HEK293 (cell line): ENCODE results near the gene PLBD2.
A peak's percentile ranks its signal among the peaks of the same experiment; 100 is the strongest.

Source experiments
- BCL11A ChIP-seq: fragments of 450-650 bp; formaldehyde crosslinking; IDR thresholded peaks from 2 replicates; pipeline ENCODE4 v1.5.1; 2016; ENCODE audit warnings: low read depth, missing biosample characterization, missing genetic modification characterization
- GLI4 ChIP-seq: fragments of 450-650 bp; formaldehyde crosslinking; IDR thresholded peaks from 2 replicates; pipeline ENCODE4 v1.5.1; 2016; ENCODE audit warnings: missing biosample characterization, missing genetic modification characterization
- GLIS2 ChIP-seq: fragments of 450-650 bp; formaldehyde crosslinking; IDR thresholded peaks from 2 replicates; pipeline ENCODE4 v1.5.1; 2016; ENCODE audit warnings: missing biosample characterization, missing genetic modification characterization
- KLF8 ChIP-seq: fragments of 450-650 bp; formaldehyde crosslinking; IDR thresholded peaks from 2 replicates; pipeline ENCODE4 v1.5.1; 2016; ENCODE audit warnings: missing biosample characterization, missing genetic modification characterization
- KLF9 ChIP-seq: fragments of 450-650 bp; formaldehyde crosslinking; IDR thresholded peaks from 2 replicates; pipeline ENCODE4 v1.5.1; 2016; ENCODE audit warnings: missing biosample characterization, missing genetic modification characterization, low read depth
- SCRT2 ChIP-seq: fragments of 450-650 bp; formaldehyde crosslinking; IDR thresholded peaks from 2 replicates; pipeline ENCODE4 v1.5.1; 2016; ENCODE audit warnings: missing biosample characterization, missing genetic modification characterization
- ZBTB11 ChIP-seq: fragments of 450-650 bp; formaldehyde crosslinking; conservative IDR thresholded peaks from 2 replicates; pipeline ENCODE4 v1.5.1; 2016; ENCODE audit warnings: low read depth, missing biosample characterization, missing genetic modification characterization
- ZBTB26 ChIP-seq: fragments of 450-650 bp; formaldehyde crosslinking; optimal IDR thresholded peaks from 2 replicates; pipeline ENCODE3; 2016; ENCODE audit warnings: missing biosample characterization, mild to moderate bottlenecking, missing genetic modification characterization
- ZBTB48 ChIP-seq: fragments of 450-650 bp; formaldehyde crosslinking; IDR thresholded peaks from 2 replicates; pipeline ENCODE4 v1.5.1; 2016; ENCODE audit warnings: missing biosample characterization, missing genetic modification characterization
- ZBTB7A ChIP-seq: fragments of 450-650 bp; formaldehyde crosslinking; IDR thresholded peaks from 2 replicates; pipeline ENCODE4 v1.5.1; 2016; ENCODE audit warnings: low read depth, missing biosample characterization, missing genetic modification characterization
- ZEB2 ChIP-seq: fragments of 450-650 bp; formaldehyde crosslinking; IDR thresholded peaks from 2 replicates; pipeline ENCODE4 v1.5.1; 2016; ENCODE audit warnings: missing biosample characterization, missing genetic modification characterization
- ZFP37 ChIP-seq: fragments of 450-650 bp; formaldehyde crosslinking; IDR thresholded peaks from 2 replicates; pipeline ENCODE4 v1.5.1; 2016; ENCODE audit warnings: missing biosample characterization, missing genetic modification characterization
- ZNF184 ChIP-seq: fragments of 450-650 bp; IDR thresholded peaks from 2 replicates; pipeline ENCODE4 v1.5.1; 2018; ENCODE audit warnings: missing biosample characterization, mild to moderate bottlenecking, missing genetic modification characterization
- ZNF19 ChIP-seq: fragments of 450-650 bp; formaldehyde crosslinking; IDR thresholded peaks from 2 replicates; pipeline ENCODE4; 2016; ENCODE audit warnings: missing biosample characterization, missing genetic modification characterization, low read depth
- ZNF223 ChIP-seq: fragments of 450-650 bp; formaldehyde crosslinking; IDR thresholded peaks from 2 replicates; pipeline ENCODE4 v1.5.1; 2016; ENCODE audit warnings: missing biosample characterization, missing genetic modification characterization
- ZNF239 ChIP-seq: fragments of 450-650 bp; formaldehyde crosslinking; IDR thresholded peaks from 2 replicates; pipeline ENCODE4 v1.5.1; 2016; ENCODE audit warnings: missing biosample characterization, missing genetic modification characterization
- ZNF248 ChIP-seq: fragments of 450-650 bp; formaldehyde crosslinking; IDR thresholded peaks from 2 replicates; pipeline ENCODE4 v1.5.1; 2017; ENCODE audit warnings: missing biosample characterization, missing genetic modification characterization
- ZNF335 ChIP-seq: fragments of 450-650 bp; formaldehyde crosslinking; conservative IDR thresholded peaks from 2 replicates; pipeline ENCODE4 v1.5.1; 2016; ENCODE audit warnings: missing biosample characterization, missing genetic modification characterization
- ZNF37A ChIP-seq: fragments of 450-650 bp; IDR thresholded peaks from 2 replicates; pipeline ENCODE4 v1.5.1; 2018; ENCODE audit warnings: missing biosample characterization, missing genetic modification characterization
- ZNF555 ChIP-seq: fragments of 450-650 bp; formaldehyde crosslinking; conservative IDR thresholded peaks from 2 replicates; pipeline ENCODE4 v1.5.1; 2017; ENCODE audit warnings: missing biosample characterization, mild to moderate bottlenecking, missing genetic modification characterization, inconsistent platforms
- ZNF558 ChIP-seq: fragments of 450-650 bp; formaldehyde crosslinking; IDR thresholded peaks from 2 replicates; pipeline ENCODE4 v1.5.1; 2016; ENCODE audit warnings: missing biosample characterization, missing genetic modification characterization
- ZNF585B ChIP-seq: fragments of 450-650 bp; formaldehyde crosslinking; IDR thresholded peaks from 2 replicates; pipeline ENCODE4 v1.5.1; 2016; ENCODE audit warnings: missing biosample characterization, missing genetic modification characterization
- ZNF670 ChIP-seq: fragments of 450-650 bp; formaldehyde crosslinking; IDR thresholded peaks from 2 replicates; pipeline ENCODE4 v1.5.1; 2016; ENCODE audit warnings: missing biosample characterization, missing genetic modification characterization, low read depth
- TF ChIP-seq, protein P1 (sequence below): fragments of 450-650 bp; formaldehyde crosslinking; IDR thresholded peaks from 2 replicates; pipeline ENCODE4 v1.5.1; 2016; ENCODE audit warnings: missing biosample characterization, missing genetic modification characterization
- TF ChIP-seq, protein P2 (sequence below): fragments of 450-650 bp; formaldehyde crosslinking; IDR thresholded peaks from 2 replicates; pipeline ENCODE4 v1.5.1; 2016; ENCODE audit warnings: missing biosample characterization, missing genetic modification characterization
- TF ChIP-seq, protein P3 (sequence below): sonication (generic); formaldehyde crosslinking; IDR thresholded peaks from 2 replicates; pipeline ENCODE4 v1.8.1; 2022; ENCODE audit warnings: mild to moderate bottlenecking, moderate library complexity, missing genetic modification reagents
- TF ChIP-seq, protein P4 (sequence below): fragments of 450-650 bp; formaldehyde crosslinking; IDR thresholded peaks from 2 replicates; pipeline ENCODE4 v1.5.1; 2016; ENCODE audit warnings: missing biosample characterization, missing genetic modification characterization, low read depth
- TF ChIP-seq, protein P5 (sequence below): IDR thresholded peaks from 2 replicates; pipeline ENCODE4 v1.6.1; 2011; ENCODE audit warnings: mild to moderate bottlenecking, low read depth, low read length, borderline replicate concordance

The PLBD2 gene

GRCh38 chr12:113334786-113335539 lies 23.4 kb upstream of the PLBD2 start, which contains the start of gene SLC8B1 (continued):
- TF ChIP-seq, protein P1, sequence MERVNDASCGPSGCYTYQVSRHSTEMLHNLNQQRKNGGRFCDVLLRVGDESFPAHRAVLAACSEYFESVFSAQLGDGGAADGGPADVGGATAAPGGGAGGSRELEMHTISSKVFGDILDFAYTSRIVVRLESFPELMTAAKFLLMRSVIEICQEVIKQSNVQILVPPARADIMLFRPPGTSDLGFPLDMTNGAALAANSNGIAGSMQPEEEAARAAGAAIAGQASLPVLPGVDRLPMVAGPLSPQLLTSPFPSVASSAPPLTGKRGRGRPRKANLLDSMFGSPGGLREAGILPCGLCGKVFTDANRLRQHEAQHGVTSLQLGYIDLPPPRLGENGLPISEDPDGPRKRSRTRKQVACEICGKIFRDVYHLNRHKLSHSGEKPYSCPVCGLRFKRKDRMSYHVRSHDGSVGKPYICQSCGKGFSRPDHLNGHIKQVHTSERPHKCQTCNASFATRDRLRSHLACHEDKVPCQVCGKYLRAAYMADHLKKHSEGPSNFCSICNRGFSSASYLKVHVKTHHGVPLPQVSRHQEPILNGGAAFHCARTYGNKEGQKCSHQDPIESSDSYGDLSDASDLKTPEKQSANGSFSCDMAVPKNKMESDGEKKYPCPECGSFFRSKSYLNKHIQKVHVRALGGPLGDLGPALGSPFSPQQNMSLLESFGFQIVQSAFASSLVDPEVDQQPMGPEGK (tag by site-specific recombination) = no peak
- TF ChIP-seq ZNF19 (tag by site-specific recombination) (no peak), KLF9 (peak; percentile 90), ZBTB48 (tag by site-specific recombination) (peak; percentile 92), ZNF248 (tag by site-specific recombination) (no peak), ZNF239 (tag by site-specific recombination) (no peak), ZBTB26 (tag by site-specific recombination) (peak; percentile 42), ZNF184 (tag by site-specific recombination) (no peak), ZNF223 (no peak), SCRT2 (tag by site-specific recombination) (no peak), ZNF555 (tag by site-specific recombination) (no peak), ZNF37A (tag by site-specific recombination) (no peak), ZNF335 (tag by site-specific recombination) (peak; percentile 45; the same call in 1 of the 2 replicates), BCL11A (tag by site-specific recombination) (no peak), ZBTB11 (tag by site-specific recombination) (peak; percentile 57; the same call in 1 of the 2 replicates), ZBTB7A (tag by site-specific recombination) (no peak), GLI4 (tag by site-specific recombination) (no peak), GLIS2 (tag by site-specific recombination) (no peak), ZNF670 (no peak), ZNF558 (tag by site-specific recombination) (no peak), ZFP37 (tag by site-specific recombination) (no peak), KLF8 (tag by site-specific recombination) (peak; percentile 81), ZNF585B (tag by site-specific recombination) (no peak), ZEB2 (tag by site-specific recombination) (0 out of 2 replicates have a peak, but pooled peaks have one; percentile 9)
- TF ChIP-seq, protein P2, sequence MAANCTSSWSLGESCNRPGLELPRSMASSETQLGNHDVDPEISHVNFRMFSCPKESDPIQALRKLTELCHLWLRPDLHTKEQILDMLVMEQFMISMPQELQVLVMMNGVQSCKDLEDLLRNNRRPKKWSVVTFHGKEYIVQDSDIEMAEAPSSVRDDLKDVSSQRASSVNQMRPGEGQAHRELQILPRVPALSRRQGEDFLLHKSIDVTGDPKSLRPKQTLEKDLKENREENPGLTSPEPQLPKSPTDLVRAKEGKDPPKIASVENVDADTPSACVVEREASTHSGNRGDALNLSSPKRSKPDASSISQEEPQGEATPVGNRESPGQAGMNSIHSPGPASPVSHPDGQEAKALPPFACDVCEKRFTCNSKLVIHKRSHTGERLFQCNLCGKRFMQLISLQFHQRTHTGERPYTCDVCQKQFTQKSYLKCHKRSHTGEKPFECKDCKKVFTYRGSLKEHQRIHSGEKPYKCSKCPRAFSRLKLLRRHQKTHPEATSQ (tag by site-specific recombination) = 0 out of 2 replicates have a peak, but pooled peaks have one; percentile 48
- TF ChIP-seq, protein P3, sequence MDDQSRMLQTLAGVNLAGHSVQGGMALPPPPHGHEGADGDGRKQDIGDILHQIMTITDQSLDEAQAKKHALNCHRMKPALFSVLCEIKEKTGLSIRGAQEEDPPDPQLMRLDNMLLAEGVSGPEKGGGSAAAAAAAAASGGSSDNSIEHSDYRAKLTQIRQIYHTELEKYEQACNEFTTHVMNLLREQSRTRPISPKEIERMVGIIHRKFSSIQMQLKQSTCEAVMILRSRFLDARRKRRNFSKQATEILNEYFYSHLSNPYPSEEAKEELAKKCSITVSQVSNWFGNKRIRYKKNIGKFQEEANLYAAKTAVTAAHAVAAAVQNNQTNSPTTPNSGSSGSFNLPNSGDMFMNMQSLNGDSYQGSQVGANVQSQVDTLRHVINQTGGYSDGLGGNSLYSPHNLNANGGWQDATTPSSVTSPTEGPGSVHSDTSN (CRISPR knock-in tag) = peak; percentile 33; the same call in 1 of the 2 replicates
- TF ChIP-seq, protein P4, sequence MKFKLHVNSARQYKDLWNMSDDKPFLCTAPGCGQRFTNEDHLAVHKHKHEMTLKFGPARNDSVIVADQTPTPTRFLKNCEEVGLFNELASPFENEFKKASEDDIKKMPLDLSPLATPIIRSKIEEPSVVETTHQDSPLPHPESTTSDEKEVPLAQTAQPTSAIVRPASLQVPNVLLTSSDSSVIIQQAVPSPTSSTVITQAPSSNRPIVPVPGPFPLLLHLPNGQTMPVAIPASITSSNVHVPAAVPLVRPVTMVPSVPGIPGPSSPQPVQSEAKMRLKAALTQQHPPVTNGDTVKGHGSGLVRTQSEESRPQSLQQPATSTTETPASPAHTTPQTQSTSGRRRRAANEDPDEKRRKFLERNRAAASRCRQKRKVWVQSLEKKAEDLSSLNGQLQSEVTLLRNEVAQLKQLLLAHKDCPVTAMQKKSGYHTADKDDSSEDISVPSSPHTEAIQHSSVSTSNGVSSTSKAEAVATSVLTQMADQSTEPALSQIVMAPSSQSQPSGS (tag by site-specific recombination) = no peak
- TF ChIP-seq, protein P5, sequence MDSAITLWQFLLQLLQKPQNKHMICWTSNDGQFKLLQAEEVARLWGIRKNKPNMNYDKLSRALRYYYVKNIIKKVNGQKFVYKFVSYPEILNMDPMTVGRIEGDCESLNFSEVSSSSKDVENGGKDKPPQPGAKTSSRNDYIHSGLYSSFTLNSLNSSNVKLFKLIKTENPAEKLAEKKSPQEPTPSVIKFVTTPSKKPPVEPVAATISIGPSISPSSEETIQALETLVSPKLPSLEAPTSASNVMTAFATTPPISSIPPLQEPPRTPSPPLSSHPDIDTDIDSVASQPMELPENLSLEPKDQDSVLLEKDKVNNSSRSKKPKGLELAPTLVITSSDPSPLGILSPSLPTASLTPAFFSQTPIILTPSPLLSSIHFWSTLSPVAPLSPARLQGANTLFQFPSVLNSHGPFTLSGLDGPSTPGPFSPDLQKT = no peak
